ENCODE results near the gene ARRB1. TPM values are rescaled to one million over a fixed set of nuclear protein-coding genes. Genes with fewer than 3 reads are reported as not detected.

Gene ARRB1
- total and polyA plus RNA-seq, 2 of the 13 experiments (the other 11 are each of a cell fraction or from before 2014, with no cell fraction given): 22.5 to 35.7 TPM

DNA sequence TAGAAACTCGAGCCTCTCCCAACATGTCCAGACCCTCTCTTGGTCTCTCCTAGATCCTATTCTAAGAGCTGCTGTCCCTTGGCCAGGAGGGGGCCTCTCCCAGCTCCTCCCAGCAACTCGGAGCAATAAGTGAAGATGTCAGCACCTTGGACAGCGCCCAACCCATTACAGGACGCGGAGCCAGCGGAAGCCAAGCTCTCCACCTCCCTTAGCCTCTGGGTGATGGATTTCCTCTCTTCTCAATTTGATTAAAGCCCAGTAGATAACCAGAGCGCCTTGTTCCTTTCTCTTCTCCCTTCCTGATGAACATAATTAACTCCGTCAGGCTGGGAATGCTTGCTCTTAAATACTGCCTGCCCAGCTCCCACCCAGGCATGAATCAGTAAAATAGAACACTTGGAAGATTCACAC, 137.0 kb downstream of the ARRB1 start (continued):
- no peak for TF ChIP-seq HDAC6 (IDR thresholded peaks at IDR 0.05; ENCODE audit: low read depth, low read length)
- TF ChIP-seq, protein P1, sequence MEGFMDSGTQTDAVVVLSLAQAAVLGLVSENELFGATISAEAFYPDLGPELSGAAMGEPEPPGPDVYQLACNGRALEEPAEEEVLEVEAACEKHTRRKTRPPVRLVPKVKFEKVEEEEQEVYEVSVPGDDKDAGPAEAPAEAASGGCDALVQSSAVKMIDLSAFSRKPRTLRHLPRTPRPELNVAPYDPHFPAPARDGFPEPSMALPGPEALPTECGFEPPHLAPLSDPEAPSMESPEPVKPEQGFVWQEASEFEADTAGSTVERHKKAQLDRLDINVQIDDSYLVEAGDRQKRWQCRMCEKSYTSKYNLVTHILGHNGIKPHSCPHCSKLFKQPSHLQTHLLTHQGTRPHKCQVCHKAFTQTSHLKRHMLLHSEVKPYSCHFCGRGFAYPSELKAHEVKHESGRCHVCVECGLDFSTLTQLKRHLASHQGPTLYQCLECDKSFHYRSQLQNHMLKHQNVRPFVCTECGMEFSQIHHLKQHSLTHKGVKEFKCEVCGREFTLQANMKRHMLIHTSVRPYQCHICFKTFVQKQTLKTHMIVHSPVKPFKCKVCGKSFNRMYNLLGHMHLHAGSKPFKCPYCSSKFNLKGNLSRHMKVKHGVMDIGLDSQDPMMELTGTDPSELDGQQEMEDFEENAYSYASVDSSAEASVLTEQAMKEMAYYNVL (CRISPR knock-in tag; IDR thresholded peaks at IDR 0.05; ENCODE audit: borderline replicate concordance): peak; percentile 70; the same call in 1 of the 2 replicates
- TF ChIP-seq ZNF598 (CRISPR knock-in tag; IDR thresholded peaks at IDR 0.05; ENCODE audit: borderline replicate concordance): 0 out of 2 replicates have a peak, but pooled peaks have one; percentile 44
- TF ChIP-seq SMC3 (IDR thresholded peaks at IDR 0.05; ENCODE audit: low read length): peak; percentile 54
- TF ChIP-seq, protein P2, sequence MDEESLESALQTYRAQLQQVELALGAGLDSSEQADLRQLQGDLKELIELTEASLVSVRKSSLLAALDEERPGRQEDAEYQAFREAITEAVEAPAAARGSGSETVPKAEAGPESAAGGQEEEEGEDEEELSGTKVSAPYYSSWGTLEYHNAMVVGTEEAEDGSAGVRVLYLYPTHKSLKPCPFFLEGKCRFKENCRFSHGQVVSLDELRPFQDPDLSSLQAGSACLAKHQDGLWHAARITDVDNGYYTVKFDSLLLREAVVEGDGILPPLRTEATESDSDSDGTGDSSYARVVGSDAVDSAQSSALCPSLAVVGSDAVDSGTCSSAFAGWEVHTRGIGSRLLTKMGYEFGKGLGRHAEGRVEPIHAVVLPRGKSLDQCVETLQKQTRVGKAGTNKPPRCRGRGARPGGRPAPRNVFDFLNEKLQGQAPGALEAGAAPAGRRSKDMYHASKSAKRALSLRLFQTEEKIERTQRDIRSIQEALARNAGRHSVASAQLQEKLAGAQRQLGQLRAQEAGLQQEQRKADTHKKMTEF (CRISPR knock-in tag; IDR thresholded peaks at IDR 0.05): peak; percentile 66; the same call in 1 of the 2 replicates
- TF ChIP-seq, protein P3, sequence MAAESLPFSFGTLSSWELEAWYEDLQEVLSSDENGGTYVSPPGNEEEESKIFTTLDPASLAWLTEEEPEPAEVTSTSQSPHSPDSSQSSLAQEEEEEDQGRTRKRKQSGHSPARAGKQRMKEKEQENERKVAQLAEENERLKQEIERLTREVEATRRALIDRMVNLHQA (CRISPR knock-in tag; IDR thresholded peaks at IDR 0.05): peak; percentile 89; the same call in 1 of the 2 replicates
- TF ChIP-seq U2AF2 (IDR thresholded peaks at IDR 0.05; ENCODE audit: low read depth, low read length): no peak
- no peak for TF ChIP-seq RBM22 (optimal IDR thresholded peaks at IDR 0.05; ENCODE audit: low read length)
- peak; percentile 65; the same call in 1 of the 2 replicates for TF ChIP-seq BATF2 (CRISPR knock-in tag; IDR thresholded peaks at IDR 0.05)
- no peak for TF ChIP-seq HOXA7 (CRISPR knock-in tag; IDR thresholded peaks at IDR 0.05)
- no peak for TF ChIP-seq TBL1XR1 (IDR thresholded peaks at IDR 0.05; ENCODE audit: borderline replicate concordance, low read length, partially characterized antibody)
- TF ChIP-seq ZNF101 (CRISPR knock-in tag; IDR thresholded peaks at IDR 0.05; ENCODE audit: borderline replicate concordance, low read depth): no peak
- no peak for TF ChIP-seq LCORL (IDR thresholded peaks at IDR 0.05)
- TF ChIP-seq LCORL (CRISPR knock-in tag; IDR thresholded peaks at IDR 0.05): no peak
- TF ChIP-seq ZNF549 (CRISPR knock-in tag; IDR thresholded peaks at IDR 0.05): no peak
- TF ChIP-seq RERE (CRISPR knock-in tag; IDR thresholded peaks at IDR 0.05; ENCODE audit: low read depth): 0 out of 2 replicates have a peak, but pooled peaks have one; percentile 54
- no peak for TF ChIP-seq TRAFD1 (CRISPR knock-in tag; IDR thresholded peaks at IDR 0.05; ENCODE audit: borderline replicate concordance)
- peak; percentile 94 for TF ChIP-seq CCDC6 (CRISPR knock-in tag; IDR thresholded peaks at IDR 0.05)
